ENCODE results near the gene NQO2. TPM values are rescaled to one million over a fixed set of nuclear protein-coding genes. Genes with fewer than 3 reads are reported as not detected.
A peak's percentile ranks its signal among the peaks of the same experiment; 100 is the strongest.
"Not testable (repeated sequence)": the region's sequence is repeated elsewhere in the genome, so short reads cannot be mapped to it uniquely, and the experiment has no call there.

The NQO2 gene
- total RNA-seq, 2 donors from 2014 or later = 18.0 to 35.1 TPM

DNA sequence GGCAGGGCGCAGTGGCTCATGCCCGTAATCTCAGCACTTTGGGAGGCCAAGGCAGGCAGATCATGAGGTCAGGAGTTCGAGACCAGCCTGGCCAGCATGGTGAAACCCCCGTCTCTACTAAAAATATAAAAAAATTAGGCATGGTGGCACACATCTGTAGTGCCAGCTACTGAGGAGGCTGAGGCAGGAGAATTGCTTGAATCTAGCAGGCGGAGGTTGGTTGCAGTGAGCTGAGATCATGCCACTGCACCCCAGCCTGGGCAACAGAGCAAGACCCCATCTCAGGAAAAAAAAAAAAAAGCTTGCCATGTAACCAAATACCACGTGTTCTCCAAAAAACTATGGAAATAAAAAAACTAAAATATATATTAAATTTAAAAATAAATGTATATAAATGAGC, 26.5 kb upstream of the NQO2 start:
- not testable (repeated sequence) for H3K9me3 Mint-ChIP-seq; ATAC-seq; H3K27me3 Mint-ChIP-seq; DNase-seq (ENCODE audit: low spot score)
- Mint-ChIP-seq H3K27ac (peak overlapping the region; percentile 92 to 93), H3K36me3 (peaks cover 20% of the 10 kb centered on the region), H3K4me1 (ENCODE audit: low read depth in 2 of 2) (peaks cover 41 to 72% of the 10 kb centered on the region in 2 donors), H3K4me3 (peak overlapping the region; percentile 89)

DNA sequence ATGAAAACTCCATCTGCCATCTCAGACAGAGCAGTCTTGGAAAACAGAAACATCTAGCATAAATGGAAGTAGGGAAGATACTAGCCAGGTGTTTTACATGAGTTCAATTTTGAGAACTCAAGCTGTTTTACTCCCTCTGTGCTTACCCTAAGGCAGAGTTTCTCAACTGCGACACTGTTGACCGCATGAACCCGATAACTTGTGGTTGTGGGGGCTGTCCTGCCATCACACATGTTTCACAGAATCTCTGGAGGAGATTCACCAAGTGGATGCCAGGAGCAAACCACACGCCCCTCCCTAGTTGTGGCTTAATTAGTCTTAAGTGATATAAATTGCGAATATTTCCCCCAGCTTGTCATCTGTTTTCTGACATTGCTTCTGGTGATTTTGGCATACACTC, 26.0 kb upstream of the NQO2 start:
- Mint-ChIP-seq H3K27ac (peak overlapping the region; percentile 92 to 93), H3K27me3 (no peaks in the 10 kb centered on the region), H3K4me1 (ENCODE audit: low read depth in 2 of 2) (peaks cover 39 to 72% of the 10 kb centered on the region in 2 donors), H3K4me3 (peak overlapping the region; percentile 43), H3K9me3 (no peaks in the 10 kb centered on the region), H3K36me3 (peaks cover 20% of the 10 kb centered on the region)
- DNase-seq (ENCODE audit: low spot score) (peak; percentile 88), ATAC-seq (peak; percentile 63 to 85)

DNA sequence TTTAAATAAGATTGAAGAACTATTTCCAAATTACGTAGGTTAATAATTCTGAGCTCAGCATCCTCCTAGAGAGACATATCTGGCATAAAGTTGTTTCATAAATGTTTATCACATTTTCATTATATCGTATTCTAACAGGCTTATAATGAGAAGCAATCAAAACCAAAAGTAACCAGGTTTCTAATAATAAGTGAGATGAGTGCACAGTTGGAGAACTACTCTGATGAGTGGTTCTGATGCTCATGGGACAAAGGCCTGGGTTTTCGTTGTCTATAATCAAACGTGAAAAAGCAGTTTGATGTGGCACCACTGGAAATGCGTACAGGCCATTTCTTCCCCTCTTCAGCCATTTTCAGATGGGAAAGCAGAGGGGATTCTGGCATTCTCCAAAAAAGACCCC, 23.6 kb upstream of the NQO2 start:
- Mint-ChIP-seq H3K36me3 (peaks cover 15% of the 10 kb centered on the region), H3K9me3 (no peaks in the 10 kb centered on the region), H3K27ac (peak overlapping the region; percentile 76 to 99), H3K4me1 (ENCODE audit: low read depth in 2 of 2) (peaks cover 28 to 56% of the 10 kb centered on the region in 2 donors), H3K4me3 (peak overlapping the region; percentile 80), H3K27me3 (peaks cover 0 to 4% of the 10 kb centered on the region in 2 donors)
- DNase-seq (ENCODE audit: low spot score) (no peak), ATAC-seq (peak in 1 of 2 donors; percentile 55)

DNA sequence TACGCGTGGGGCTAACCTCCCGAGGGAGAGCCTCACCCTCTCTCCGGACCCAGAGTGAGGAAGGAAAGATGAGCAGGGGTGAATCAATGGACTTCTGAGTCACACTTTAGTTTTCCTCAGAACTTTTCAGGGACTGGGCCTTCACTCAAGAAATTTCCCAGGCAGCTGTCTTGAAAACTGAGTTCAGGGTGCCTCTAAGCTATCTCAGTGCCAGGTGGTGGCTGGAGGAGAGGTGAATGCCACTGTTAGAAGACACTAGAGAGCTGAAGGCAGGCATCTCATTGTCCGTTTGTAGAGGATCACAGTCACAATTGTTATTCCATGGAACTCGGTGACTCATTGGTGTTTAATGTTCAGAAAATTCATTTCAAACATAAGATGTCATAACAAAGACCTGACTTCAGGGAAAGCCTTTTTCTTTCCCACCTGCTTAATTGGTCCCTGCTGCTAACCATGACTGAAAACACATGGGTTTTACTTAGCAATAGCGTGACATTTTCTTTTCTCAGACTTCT, 23.1 kb upstream of the NQO2 start:
- H3K27me3 Mint-ChIP-seq = peaks cover 0 to 7% of the 10 kb centered on the region in 2 donors
- H3K4me3 Mint-ChIP-seq = peak overlapping the region; percentile 80

DNA sequence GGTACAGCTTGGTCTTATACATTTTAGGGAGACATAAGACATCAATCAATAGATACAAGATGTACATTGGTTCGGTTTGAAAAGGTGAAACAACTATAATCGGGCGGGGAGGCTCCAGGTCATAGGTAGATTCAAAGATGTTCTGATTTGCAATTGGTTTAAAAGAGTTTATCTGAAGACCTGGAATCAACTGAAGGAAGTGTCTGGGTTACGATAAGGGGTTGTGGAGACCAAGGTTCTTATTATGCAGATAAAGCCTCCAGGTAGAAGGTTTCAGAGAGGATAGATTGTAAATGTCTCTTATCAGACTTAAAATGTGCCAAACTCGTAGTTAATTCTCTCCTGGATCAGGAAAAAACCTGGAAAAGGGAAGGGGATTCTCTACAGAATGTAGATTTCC, 22.4 kb upstream of the NQO2 start:
- Mint-ChIP-seq H3K27ac (peak overlapping the region; percentile 76 to 99), H3K4me1 (ENCODE audit: low read depth in 2 of 2) (peaks cover 23 to 49% of the 10 kb centered on the region in 2 donors)

More for the DNA sequence above, 23.1 kb upstream of the NQO2 start:
- ATAC-seq (peak in 1 of 2 donors; percentile 60), DNase-seq (ENCODE audit: low spot score) (no peak)
- H3K9me3 Mint-ChIP-seq = no peaks in the 10 kb centered on the region
- peaks cover 28 to 55% of the 10 kb centered on the region in 2 donors for H3K4me1 Mint-ChIP-seq (ENCODE audit: low read depth in 2 of 2)
- peaks cover 15% of the 10 kb centered on the region for H3K36me3 Mint-ChIP-seq
- H3K27ac Mint-ChIP-seq = peak overlapping the region; percentile 76 to 99

DNA sequence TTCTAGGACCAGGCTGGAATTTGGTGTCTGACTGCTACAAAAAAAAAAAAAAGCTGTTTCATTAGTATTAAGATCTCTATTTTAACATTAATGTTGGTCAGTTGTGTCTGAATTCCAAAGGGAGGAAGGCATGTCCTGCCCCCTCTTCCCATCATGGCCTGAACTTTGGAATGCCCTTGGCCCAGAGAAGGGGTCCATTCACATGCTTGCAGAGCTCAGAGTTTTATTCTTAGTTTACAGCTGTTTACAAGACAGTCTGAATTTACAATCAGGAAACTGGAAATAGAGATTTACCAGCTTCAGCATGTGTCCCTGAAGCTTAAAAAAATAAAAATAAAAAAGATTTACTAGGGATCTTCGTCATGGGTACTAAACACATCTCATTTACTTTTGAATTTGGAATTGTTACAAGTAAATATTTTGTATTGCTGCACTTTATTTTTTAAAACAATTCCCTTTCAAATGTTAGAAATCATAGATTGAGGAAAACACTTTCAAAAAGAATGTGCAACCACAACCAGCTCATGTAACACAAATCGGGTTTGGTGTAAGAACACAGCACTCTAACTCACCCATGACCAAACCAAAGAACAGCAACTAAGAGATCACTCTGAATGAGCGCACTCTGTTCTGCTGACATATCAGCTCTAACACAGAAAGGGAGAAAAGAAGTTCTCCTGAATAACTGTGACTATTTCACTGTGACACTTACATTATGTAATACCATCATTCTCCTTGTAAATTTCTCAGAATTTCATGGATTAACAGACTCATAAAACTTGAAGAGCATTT, 21.7 kb upstream of the NQO2 start:
- Mint-ChIP-seq H3K4me3 (peak overlapping the region; percentile 80), H3K36me3 (peaks cover 5% of the 10 kb centered on the region), H3K27me3 (peaks cover 0 to 11% of the 10 kb centered on the region in 2 donors), H3K9me3 (no peaks in the 10 kb centered on the region), H3K4me1 (ENCODE audit: low read depth in 2 of 2) (peaks cover 17 to 41% of the 10 kb centered on the region in 2 donors), H3K27ac (peak overlapping the region; percentile 76 to 99)
- peak in 1 of 2 donors; percentile 45 for ATAC-seq
- no peak for DNase-seq (ENCODE audit: low spot score)

More for the DNA sequence above, 22.4 kb upstream of the NQO2 start:
- peaks cover 10% of the 10 kb centered on the region for H3K36me3 Mint-ChIP-seq
- no peak for DNase-seq (ENCODE audit: low spot score)
- peak overlapping the region; percentile 80 for H3K4me3 Mint-ChIP-seq
- no peaks in the 10 kb centered on the region for H3K9me3 Mint-ChIP-seq
- peaks cover 0 to 7% of the 10 kb centered on the region in 2 donors for H3K27me3 Mint-ChIP-seq
- ATAC-seq = no peak

DNA sequence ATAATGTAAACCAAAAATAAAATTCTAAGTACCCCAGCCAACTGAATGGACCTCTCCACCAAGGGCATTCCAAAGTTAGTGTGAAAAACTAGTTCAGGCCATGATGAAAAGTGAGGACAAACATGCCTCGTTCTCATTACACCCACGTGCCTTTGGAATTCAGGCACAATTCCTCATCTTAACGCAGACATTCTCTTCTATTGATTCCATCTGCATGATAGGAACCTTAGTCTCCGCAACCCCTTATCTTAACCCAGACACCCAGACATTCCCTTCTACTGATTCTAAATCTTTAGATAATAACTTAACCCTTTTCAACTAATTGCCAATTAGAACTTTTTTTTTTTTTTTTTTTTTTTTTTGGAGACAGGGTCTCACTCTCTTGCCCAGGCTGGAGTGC, 20.8 kb upstream of the NQO2 start:
- Mint-ChIP-seq H3K4me3 (no peak overlapping the region), H3K4me1 (ENCODE audit: low read depth in 2 of 2) (peaks cover 12 to 34% of the 10 kb centered on the region in 2 donors), H3K9me3 (no peaks in the 10 kb centered on the region), H3K27ac (peak overlapping the region in 1 of 2 donors; percentile 99), H3K27me3 (peaks cover 6 to 16% of the 10 kb centered on the region in 2 donors), H3K36me3 (peaks cover 5% of the 10 kb centered on the region)
- ATAC-seq (no peak), DNase-seq (ENCODE audit: low spot score) (no peak)

DNA sequence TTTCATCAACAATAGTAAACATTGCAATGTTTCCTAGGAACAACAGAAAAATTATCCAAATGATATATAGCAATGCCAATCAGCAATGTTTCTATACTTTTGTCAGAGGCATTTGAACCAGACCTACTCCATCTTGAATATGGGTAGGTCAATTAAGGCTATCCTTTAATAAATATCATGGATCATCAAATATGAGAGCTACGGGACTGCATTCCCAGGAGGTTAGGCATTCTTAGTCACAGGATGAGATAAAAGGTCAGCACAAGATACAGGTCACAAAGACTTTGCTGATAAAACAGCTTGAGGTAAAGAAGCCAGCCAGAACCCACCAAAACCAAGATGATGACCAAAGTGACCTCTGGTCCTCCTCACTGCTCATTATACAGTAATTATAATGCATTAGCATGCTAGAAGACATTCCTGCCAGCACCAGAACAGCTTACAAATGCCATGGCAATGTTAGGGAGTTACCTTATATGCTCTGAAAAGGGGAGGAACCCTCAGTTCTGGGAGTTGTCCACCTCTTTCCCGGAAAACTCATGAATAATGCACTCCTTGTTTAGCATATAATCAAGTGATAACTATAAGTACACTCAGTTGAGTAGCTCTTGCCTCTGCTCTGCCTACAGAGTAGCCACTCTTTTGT, 19.8 kb upstream of the NQO2 start:
- Mint-ChIP-seq H3K9me3 (no peaks in the 10 kb centered on the region), H3K36me3 (peaks cover 5% of the 10 kb centered on the region), H3K4me3 (no peak overlapping the region), H3K4me1 (ENCODE audit: low read depth in 2 of 2) (peaks cover 8 to 28% of the 10 kb centered on the region in 2 donors), H3K27me3 (peaks cover 6 to 16% of the 10 kb centered on the region in 2 donors), H3K27ac (peak overlapping the region in 1 of 2 donors; percentile 99)
- ATAC-seq (no peak), DNase-seq (ENCODE audit: low spot score) (no peak)

DNA sequence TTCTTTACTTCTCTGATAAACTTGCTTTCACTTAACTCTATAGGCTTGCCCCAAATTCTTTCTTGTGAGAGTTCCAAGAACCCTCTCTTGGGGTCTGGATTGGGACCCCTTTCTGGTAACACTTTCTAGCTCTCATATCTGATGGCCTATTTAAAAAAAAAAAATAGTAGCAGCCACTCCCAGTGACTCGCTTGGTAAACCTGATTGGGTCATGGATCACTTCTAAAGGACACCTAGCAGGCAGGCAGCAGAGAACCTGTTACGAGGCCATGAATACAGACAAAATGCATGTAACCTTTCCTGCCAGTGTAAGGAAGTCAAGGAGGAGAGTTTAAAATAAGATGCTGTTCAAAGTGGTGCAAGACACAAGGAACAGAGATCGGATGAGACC, 19.2 kb upstream of the NQO2 start:
- Mint-ChIP-seq H3K27ac (no peak overlapping the region), H3K4me3 (no peak overlapping the region), H3K36me3 (peaks cover 5% of the 10 kb centered on the region), H3K4me1 (ENCODE audit: low read depth in 2 of 2) (peaks cover 8 to 27% of the 10 kb centered on the region in 2 donors), H3K27me3 (peaks cover 6 to 16% of the 10 kb centered on the region in 2 donors), H3K9me3 (no peaks in the 10 kb centered on the region)
- no peak for DNase-seq (ENCODE audit: low spot score)
- no peak for ATAC-seq

DNA sequence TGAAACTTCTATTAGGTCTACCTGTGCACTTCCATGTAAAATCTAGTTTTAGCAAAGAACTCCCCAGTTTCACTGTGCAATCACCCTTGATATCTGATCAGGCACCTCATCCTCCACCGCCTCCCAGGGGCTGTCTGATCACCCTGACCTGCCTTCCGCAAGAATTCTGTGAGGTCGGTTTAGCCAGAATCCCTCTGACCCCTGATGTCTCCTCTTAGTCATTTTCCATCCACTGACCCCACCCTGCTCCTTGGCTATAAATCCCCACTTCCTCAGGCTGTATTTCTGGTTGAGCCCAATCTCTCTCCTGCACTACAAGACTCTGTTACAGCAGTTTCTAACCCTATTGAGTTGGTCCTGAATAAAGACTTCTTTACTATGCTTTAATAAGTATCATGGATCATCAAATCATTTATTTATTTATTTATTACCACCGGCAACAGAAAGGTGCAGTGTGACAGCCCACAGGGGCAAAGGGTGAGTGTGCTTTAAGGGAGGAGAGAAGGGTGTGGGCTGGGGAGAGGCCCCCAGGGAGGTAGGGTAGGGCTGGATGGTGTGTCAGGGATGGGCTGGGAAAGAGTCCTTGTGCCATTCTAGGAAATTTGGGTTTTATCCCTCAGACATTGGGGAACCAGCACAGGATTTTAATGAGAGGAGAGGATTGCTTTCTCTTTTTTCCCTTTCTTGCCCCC, 17.1 kb upstream of the NQO2 start:
- Mint-ChIP-seq H3K36me3 (no peaks in the 10 kb centered on the region), H3K4me3 (no peak overlapping the region), H3K9me3 (no peaks in the 10 kb centered on the region), H3K27ac (peak overlapping the region in 1 of 2 donors; percentile 49), H3K4me1 (ENCODE audit: low read depth in 2 of 2) (peaks cover 3 to 12% of the 10 kb centered on the region in 2 donors), H3K27me3 (peaks cover 6 to 16% of the 10 kb centered on the region in 2 donors)
- no peak for DNase-seq (ENCODE audit: low spot score)
- no peak for ATAC-seq

DNA sequence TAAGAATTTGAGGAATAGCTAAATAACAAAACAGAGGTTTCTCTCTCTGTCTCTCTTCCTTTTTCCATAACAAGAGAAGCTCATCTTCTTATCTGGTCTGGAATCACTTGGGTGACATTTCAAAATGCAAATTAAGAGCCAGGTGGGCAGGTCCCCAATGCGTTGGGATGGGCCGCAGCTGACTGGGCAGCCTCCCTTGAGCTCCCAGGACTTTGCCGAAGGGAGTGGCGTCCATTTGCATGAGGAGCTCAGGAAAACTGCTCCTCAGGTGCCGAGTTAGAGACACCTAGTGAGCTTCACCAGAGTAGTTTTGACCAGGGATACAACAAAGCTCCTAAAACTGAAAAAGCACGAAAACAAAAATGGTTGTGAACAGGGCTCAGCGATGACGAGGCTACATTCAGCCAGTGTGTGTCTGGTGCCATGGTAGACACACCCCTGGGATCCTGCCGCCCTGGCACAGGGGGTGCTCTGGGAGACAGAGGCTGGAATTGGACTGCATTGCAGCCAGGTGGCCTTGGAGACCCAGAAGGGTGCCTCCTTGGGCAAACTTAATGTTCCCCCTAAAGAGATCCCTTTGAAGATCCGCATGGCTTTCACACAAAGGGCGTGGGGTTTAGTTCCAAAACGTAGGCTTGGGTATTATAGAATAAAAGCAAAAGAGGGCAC, 14.8 kb upstream of the NQO2 start:
- no peak for ATAC-seq
- Mint-ChIP-seq H3K27me3 (peaks cover 6 to 14% of the 10 kb centered on the region in 2 donors), H3K9me3 (no peaks in the 10 kb centered on the region), H3K4me3 (no peak overlapping the region), H3K36me3 (no peaks in the 10 kb centered on the region), H3K4me1 (ENCODE audit: low read depth in 2 of 2) (peaks cover 18 to 24% of the 10 kb centered on the region in 2 donors), H3K27ac (peak overlapping the region in 1 of 2 donors; percentile 16)
- DNase-seq (ENCODE audit: low spot score) = no peak

DNA sequence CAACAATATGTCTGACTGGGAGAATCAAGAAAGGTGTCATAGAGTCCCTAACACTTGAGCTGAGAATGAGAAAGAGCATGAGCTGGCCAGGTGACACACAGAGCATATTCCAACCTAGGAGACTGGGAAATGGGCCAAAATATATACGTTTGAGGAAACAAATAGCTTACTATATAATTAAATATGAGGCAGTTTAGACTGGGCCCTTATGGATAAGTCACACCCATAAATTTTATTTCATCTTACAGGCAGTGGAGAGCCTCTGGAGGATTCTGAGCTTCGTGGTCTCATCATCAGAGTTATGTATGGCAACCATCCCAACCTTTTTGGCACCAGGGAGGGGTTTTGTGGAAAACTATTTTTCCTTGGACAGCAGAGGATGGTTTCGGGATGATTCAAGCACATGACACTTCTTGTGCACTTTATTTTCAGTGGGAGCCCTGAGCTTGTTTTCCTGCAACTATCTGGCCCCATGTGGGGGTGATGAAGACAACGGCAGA, 12.9 kb upstream of the NQO2 start:
- Mint-ChIP-seq H3K36me3 (no peaks in the 10 kb centered on the region), H3K9me3 (no peaks in the 10 kb centered on the region), H3K4me3 (no peak overlapping the region), H3K27ac (peak overlapping the region; percentile 84 to 96), H3K27me3 (peaks cover 6 to 9% of the 10 kb centered on the region in 2 donors), H3K4me1 (ENCODE audit: low read depth in 2 of 2) (peaks cover 29 to 37% of the 10 kb centered on the region in 2 donors)
- DNase-seq (ENCODE audit: low spot score) (no peak), ATAC-seq (no peak)

DNA sequence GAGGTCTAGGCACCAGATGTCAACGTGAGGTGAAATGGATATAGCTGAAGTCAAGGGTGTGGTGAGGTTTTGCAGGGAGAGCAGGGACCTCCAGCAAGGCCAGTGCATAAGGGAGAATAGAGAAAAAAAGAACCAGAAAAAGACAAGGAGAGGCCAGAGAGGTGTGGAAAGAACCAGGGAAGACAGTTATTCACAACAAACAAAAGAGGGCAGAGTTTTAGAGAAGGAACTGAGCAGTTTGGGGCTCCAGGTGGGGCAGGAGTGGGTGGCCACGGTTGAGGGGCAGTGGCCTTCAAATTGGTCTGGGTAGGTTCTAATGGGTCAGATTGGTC, 11.6 kb upstream of the NQO2 start:
- ATAC-seq = no peak
- H3K9me3 Mint-ChIP-seq = no peaks in the 10 kb centered on the region
- peak overlapping the region; percentile 96 for H3K4me3 Mint-ChIP-seq
- H3K4me1 Mint-ChIP-seq (ENCODE audit: low read depth in 2 of 2) = peaks cover 29 to 37% of the 10 kb centered on the region in 2 donors
- no peaks in the 10 kb centered on the region for H3K36me3 Mint-ChIP-seq
- no peak for DNase-seq (ENCODE audit: low spot score)
- H3K27ac Mint-ChIP-seq = peak overlapping the region; percentile 84 to 96
- peaks cover 5 to 6% of the 10 kb centered on the region in 2 donors for H3K27me3 Mint-ChIP-seq

Data from natural killer cell treated with Interleukin-12 subunit alpha and Interleukin-12 subunit beta and Interleukin-15 and Interleukin-18, amount 100 ng/mL, for 72 hours (primary cell).